GM23248 (cell line): ENCODE results near the gene TBL1X. TPM values are rescaled to one million over a fixed set of nuclear protein-coding genes. Genes with fewer than 3 reads are reported as not detected.
A peak's percentile ranks its signal among the peaks of the same experiment; 100 is the strongest.

Experiments
- DNase-seq: peaks from one replicate; pipeline ENCODE4 v3.0.0-alpha.2; 2015
- H2AFZ ChIP-seq: fragments of 200-600 bp; sonication (generic); 2 replicates; pipeline ENCODE4 v1.6.1; 2016; ENCODE audit warnings: antibody characterized with exemption
- H3F3A ChIP-seq: fragments of 200-600 bp; sonication (generic); 2 replicates; pipeline ENCODE4 v1.6.1; 2016; ENCODE audit warnings: mild to moderate bottlenecking, antibody characterized with exemption, mixed run types; ENCODE audit not compliant: insufficient read depth
- H3K27ac ChIP-seq: fragments of 200-600 bp; sonication (generic); 2 replicates; pipeline ENCODE4 v1.5.1; 2016; ENCODE audit warnings: mild to moderate bottlenecking
- H3K27me3 ChIP-seq: fragments of 200-600 bp; sonication (generic); replicated peaks from 2 replicates; pipeline ENCODE4 v1.6.1; 2016; ENCODE audit warnings: mild to moderate bottlenecking; ENCODE audit not compliant: insufficient read depth
- H3K36me3 ChIP-seq: fragments of 200-600 bp; sonication (generic); 2 replicates; pipeline ENCODE4 v1.6.1; 2016; ENCODE audit warnings: low read depth, mild to moderate bottlenecking
- H3K4me1 ChIP-seq: fragments of 200-600 bp; sonication (generic); 2 replicates; pipeline ENCODE4 v1.6.1; 2016; ENCODE audit warnings: mild to moderate bottlenecking; ENCODE audit not compliant: insufficient read depth
- H3K4me2 ChIP-seq: fragments of 200-600 bp; sonication (generic); one replicate; pipeline ENCODE4 v1.6.1; 2016; ENCODE audit warnings: mild to moderate bottlenecking; ENCODE audit not compliant: unreplicated experiment
- H3K4me3 ChIP-seq: fragments of 200-600 bp; sonication (generic); 2 replicates; pipeline ENCODE4 v1.5.1; 2016; ENCODE audit warnings: mild to moderate bottlenecking
- H3K79me2 ChIP-seq: fragments of 200-600 bp; sonication (generic); 2 replicates; pipeline ENCODE4 v1.6.1; 2016; ENCODE audit warnings: mild to moderate bottlenecking; ENCODE audit not compliant: insufficient read depth
- H3K9ac ChIP-seq: fragments of 200-600 bp; sonication (generic); 2 replicates; pipeline ENCODE4 v1.6.1; 2016; ENCODE audit warnings: mild to moderate bottlenecking
- H3K9me2 ChIP-seq: fragments of 200-600 bp; sonication (generic); 2 replicates; pipeline ENCODE4 v1.6.1; 2016; ENCODE audit warnings: mixed run types, mild to moderate bottlenecking, moderate library complexity; ENCODE audit not compliant: insufficient read depth
- H3K9me3 ChIP-seq: fragments of 200-600 bp; sonication (generic); one replicate; pipeline ENCODE4 v1.6.1; 2017; ENCODE audit warnings: low read depth
- H4K20me1 ChIP-seq: fragments of 200-600 bp; sonication (generic); 2 replicates; pipeline ENCODE4 v1.6.0; 2016; ENCODE audit not compliant: insufficient read depth
- EZH2 ChIP-seq: fragments of 200-600 bp; sonication (generic); IDR thresholded peaks from 2 replicates; pipeline ENCODE4 v1.6.1; 2018; ENCODE audit warnings: antibody characterized with exemption, mild to moderate bottlenecking; ENCODE audit not compliant: insufficient read depth, poor library complexity, severe bottlenecking
- EZH2phosphoT487 ChIP-seq: fragments of 200-600 bp; sonication (generic); IDR thresholded peaks from 2 replicates; pipeline ENCODE4 v1.6.1; 2018; ENCODE audit warnings: antibody characterized with exemption, moderate library complexity, mild to moderate bottlenecking, low read depth; ENCODE audit not compliant: insufficient read depth
- WGBS, 2 experiments: methylation state at CpG; one replicate each; pipeline ENCODE4 v1.1.6; 2015 to 2017; ENCODE audit warnings: low lambda C conversion rate in 2 of 2, low coverage in 1 of 2; ENCODE audit errors: missing lambda C conversion rate in 2 of 2; 5-methylcytosine and 5-hydroxymethylcytosine counted together
- in situ Hi-C: fragments of 300-500 bp; cut with MboI; formaldehyde crosslinking; loops from 2 replicates; pipeline ENCODE4 v1.15.0; 2020
- polyA plus RNA-seq: library from polyadenylated mRNA; unstranded; fragments of >200 nt; fragmentation: Nextera tagmentation; extraction: Ambion mirVana; gene quantifications from 2 replicates; pipeline ENCODE4 v1.2.1, GENCODE V29; 2016
- total RNA-seq: library from RNA; depleted of rRNA; stranded (reverse); fragments of >200 nt; shearing (Covaris generic); gene quantifications from 2 replicates; pipeline ENCODE4 v1.2.3, GENCODE V29; 2014; rRNA removed

TBL1X gene
- total RNA-seq (26.4 and 26.8 TPM in 2 replicates), polyA plus RNA-seq (8.2 and 9.5 TPM in 2 replicates)

GRCh38 chrX:9464435-9465371, at the start of gene TBL1X:
TSS of gene TBL1X (plus strand) at chrX:9465058. CDS start at chrX:9653587, 188,529 bp downstream.
- no peak for TF ChIP-seq EZH2
- no peak for TF ChIP-seq EZH2phosphoT487
- Histone ChIP-seq H3K4me1 (no peaks in the 10 kb centered on the region), H3K9me3 (no peaks in the 10 kb centered on the region), H3K4me2 (no peak within 1 kb of the TSS), H3K4me3 (peak within 1 kb of the TSS; percentile 79), H3F3A (peaks cover 12% of the 10 kb centered on the region), H3K27ac (peak within 1 kb of the TSS; percentile 84), H3K27me3 (no peaks in the 10 kb centered on the region), H3K79me2 (peaks cover 35% of the 10 kb centered on the region), H3K9ac (peak within 1 kb of the TSS; percentile 79), H4K20me1 (no peaks in the 10 kb centered on the region), H2AFZ (peak within 1 kb of the TSS; percentile 60), H3K36me3 (no peaks in the 10 kb centered on the region), H3K9me2 (no peaks in the 10 kb centered on the region)
- peak; percentile 63 for DNase-seq
- in situ Hi-C loops: loop anchor here (25.0 kb wide), 1 partner anchor 502 kb away; no protein-coding TSS in a partner anchor
- 15 to 59% methylated on average over 5 to 24 of the region's 99 CpGs for WGBS, 2 experiments

- Histone ChIP-seq H3K27ac (peak overlapping the region; percentile 85), H2AFZ (peak overlapping the region; percentile 78)
These were observed 48.1 kb upstream of the TBL1X start for GRCh38 chrX:9416562-9417348.

GRCh38 chrX:9418262-9418661, 46.6 kb upstream of the TBL1X start:
- H4K20me1 ChIP-seq: no peaks in the 10 kb centered on the region
- WGBS, 2 experiments: 71 to 77% methylated on average over 6 of the region's 6 CpGs

More at GRCh38 chrX:9416562-9417348, 48.1 kb upstream of the TBL1X start:
- peak overlapping the region; percentile 68 for H3K9ac ChIP-seq
- DNase-seq: peak; percentile 61
- no peaks in the 10 kb centered on the region for H3K27me3 ChIP-seq
- H3K79me2 ChIP-seq: no peaks in the 10 kb centered on the region
- H3K4me1 ChIP-seq: peaks cover 10% of the 10 kb centered on the region
- H3K9me3 ChIP-seq: no peaks in the 10 kb centered on the region
- TF ChIP-seq EZH2: no peak
- no peak for TF ChIP-seq EZH2phosphoT487
- 0 out of 2 replicates have a peak, but pooled peaks cover 4% of the 10 kb centered on the region for H3F3A ChIP-seq
- no peaks in the 10 kb centered on the region for H3K36me3 ChIP-seq
- no peaks in the 10 kb centered on the region for H4K20me1 ChIP-seq
- H3K4me2 ChIP-seq: peak overlapping the region; percentile 53
- H3K4me3 ChIP-seq: peak overlapping the region; percentile 40; the same call in 1 of the 2 replicates
- H3K9me2 ChIP-seq: no peaks in the 10 kb centered on the region
- WGBS, 2 experiments: 2 to 6% methylated on average over 5 to 6 of the region's 6 CpGs
- in situ Hi-C loops: no loop called here

More at GRCh38 chrX:9418262-9418661, 46.6 kb upstream of the TBL1X start:
- H3K4me1 ChIP-seq: peaks cover 10% of the 10 kb centered on the region
- no peak overlapping the region for H3K9ac ChIP-seq
- H3K4me3 ChIP-seq: no peak overlapping the region
- no peaks in the 10 kb centered on the region for H3K9me2 ChIP-seq
- no peaks in the 10 kb centered on the region for H3K9me3 ChIP-seq
- H3K79me2 ChIP-seq: no peaks in the 10 kb centered on the region
- 0 out of 2 replicates have a peak, but pooled peaks cover 4% of the 10 kb centered on the region for H3F3A ChIP-seq
- DNase-seq: no peak
- no peak overlapping the region for H2AFZ ChIP-seq
- in situ Hi-C loops: no loop called here
- H3K4me2 ChIP-seq: no peak overlapping the region
- no peak overlapping the region for H3K27ac ChIP-seq
- no peaks in the 10 kb centered on the region for H3K27me3 ChIP-seq
- no peaks in the 10 kb centered on the region for H3K36me3 ChIP-seq
- TF ChIP-seq EZH2phosphoT487 (no peak), EZH2 (no peak)
